Stomach (tissue), 9 donors: ENCODE results near the gene DNAJC6. TPM values are rescaled to one million over a fixed set of nuclear protein-coding genes. Genes with fewer than 3 reads are reported as not detected.
"Not testable (repeated sequence)": the region's sequence is repeated elsewhere in the genome, so short reads cannot be mapped to it uniquely, and the experiment has no call there.

ENCODE experiments used
- DNase-seq, 2 donors: peaks; one replicate each; pipeline versions ENCODE4 v3.0.0 to v3.0.0-alpha.2; 2013 to 2019
- H3K27ac ChIP-seq, 5 donors: fragments of 200-600 bp in 4 of 5; sonication (generic) in 4 of 5; one replicate each; pipeline ENCODE4 v1.5.1; 2013 to 2019; ENCODE audit warnings: mild to moderate bottlenecking in 1 of 5, moderate library complexity in 1 of 5
- H3K27me3 ChIP-seq, 3 donors: fragments of 200-600 bp; sonication (generic); one replicate each; pipeline ENCODE4 v1.5.1; 2017 to 2019; ENCODE audit warnings: mixed run types in 1 of 3
- H3K36me3 ChIP-seq, 4 donors: fragments of 200-600 bp; sonication (generic); 1 replicate in 3 of 4; 2 replicates in 1 of 4; pipeline ENCODE4 v1.5.1; 2016 to 2019
- H3K4me1 ChIP-seq, 4 donors: fragments of 200-600 bp; sonication (generic); one replicate each; pipeline ENCODE4 v1.5.1; 2016 to 2019
- H3K4me3 ChIP-seq, 4 donors: fragments of 200-600 bp; sonication (generic) in 3 of 4; one replicate each; pipeline ENCODE4 v1.5.1; 2016 to 2019; ENCODE audit warnings: mild to moderate bottlenecking in 1 of 4
- H3K9me3 ChIP-seq, 4 donors: fragments of 200-600 bp; sonication (generic); one replicate each; pipeline ENCODE4 v1.5.1; 2016 to 2019
- EP300 ChIP-seq: sonication (generic); formaldehyde crosslinking; IDR thresholded peaks from one replicate; pipeline ENCODE4 v1.6.1; 2017; ENCODE audit warnings: antibody characterized with exemption
- POLR2A ChIP-seq, 4 donors: fragments of 450-650 bp; IDR thresholded peaks; one replicate each; pipeline ENCODE4 v1.6.1; 2016; ENCODE audit warnings: antibody characterized with exemption in 4 of 4, control low read depth in 2 of 4, mild to moderate bottlenecking in 1 of 4, moderate library complexity in 1 of 4
- POLR2AphosphoS5 ChIP-seq, 3 donors: sonication (generic); formaldehyde crosslinking; IDR thresholded peaks; one replicate each; pipeline ENCODE4 v1.6.1; 2016; ENCODE audit warnings: antibody characterized with exemption in 3 of 3
- WGBS, 5 donors: extraction: QIAGEN DNeasy Blood & Tissue Kit in 3 of 5; methylation state at CpG; one replicate each; pipeline versions ENCODE4 v1.1.5 to v1.1.7; 2013 to 2018; 5-methylcytosine and 5-hydroxymethylcytosine counted together
- intact Hi-C: fragments of 100-400 bp; cut with DNase I; formaldehyde crosslinking; loops from one replicate; pipeline ENCODE4 v1.15.1; 2023; ENCODE audit warnings: low total_unique reads
- polyA plus RNA-seq, 3 donors: library from polyadenylated mRNA; stranded (reverse); fragments of 200-250 nt; gene quantifications; one replicate each; pipeline ENCODE4 v1.2.3, GENCODE V29; 2013
- total RNA-seq, 5 donors: library from RNA; depleted of rRNA; stranded (reverse); fragments of >200 nt; gene quantifications; one replicate each; pipeline versions ENCODE4 v1.1.0 to v1.2.3, GENCODE V29; 2014 to 2016
- TF ChIP-seq, protein P1 (sequence below), 7 experiments: fragments of 450-650 bp in 4 of 7; fragments of 200-600 bp in 3 of 7; sonication (generic) in 3 of 7; IDR thresholded peaks; one replicate each; pipeline ENCODE4 v1.5.1; 2016 to 2019; ENCODE audit warnings: antibody characterized with exemption in 7 of 7, control low read depth in 2 of 7, mild to moderate bottlenecking in 1 of 7
- donor health status: healthy with polysubstance abuse.
- donor health status: Bipolar disorder and iron deficiency.
- donor health status: healthy.

The DNAJC6 gene
- total and polyA plus RNA-seq, 8 donors = under 0.01 to 7.5 (median 0.68) TPM; not detected in 1

DNA sequence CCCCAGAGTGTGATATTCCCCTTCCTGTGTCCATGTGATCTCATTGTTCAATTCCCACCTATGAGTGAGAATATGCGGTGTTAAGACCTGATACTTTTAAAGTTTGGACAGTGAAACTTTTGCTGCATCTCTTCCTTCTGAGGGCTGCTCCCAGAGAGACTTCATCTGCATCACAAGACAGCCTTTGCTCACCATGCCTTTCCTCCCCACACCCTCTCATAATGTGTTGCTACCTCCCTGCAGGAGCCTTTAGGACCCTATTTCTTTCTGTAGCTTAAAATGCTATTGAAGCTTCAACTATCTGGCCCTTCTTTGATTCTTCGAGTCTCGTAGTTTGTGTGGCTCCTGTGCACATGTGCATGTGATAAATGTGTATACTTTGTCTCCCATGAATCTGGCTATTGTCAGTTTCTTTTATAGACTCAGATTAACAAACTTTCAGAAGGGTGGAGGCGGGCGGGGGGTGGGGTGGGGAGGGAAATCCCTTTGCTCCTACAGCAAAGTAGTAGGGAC lies 134.8 kb downstream of the DNAJC6 start:
- no peak for TF ChIP-seq EP300
- TF ChIP-seq, protein P1, sequence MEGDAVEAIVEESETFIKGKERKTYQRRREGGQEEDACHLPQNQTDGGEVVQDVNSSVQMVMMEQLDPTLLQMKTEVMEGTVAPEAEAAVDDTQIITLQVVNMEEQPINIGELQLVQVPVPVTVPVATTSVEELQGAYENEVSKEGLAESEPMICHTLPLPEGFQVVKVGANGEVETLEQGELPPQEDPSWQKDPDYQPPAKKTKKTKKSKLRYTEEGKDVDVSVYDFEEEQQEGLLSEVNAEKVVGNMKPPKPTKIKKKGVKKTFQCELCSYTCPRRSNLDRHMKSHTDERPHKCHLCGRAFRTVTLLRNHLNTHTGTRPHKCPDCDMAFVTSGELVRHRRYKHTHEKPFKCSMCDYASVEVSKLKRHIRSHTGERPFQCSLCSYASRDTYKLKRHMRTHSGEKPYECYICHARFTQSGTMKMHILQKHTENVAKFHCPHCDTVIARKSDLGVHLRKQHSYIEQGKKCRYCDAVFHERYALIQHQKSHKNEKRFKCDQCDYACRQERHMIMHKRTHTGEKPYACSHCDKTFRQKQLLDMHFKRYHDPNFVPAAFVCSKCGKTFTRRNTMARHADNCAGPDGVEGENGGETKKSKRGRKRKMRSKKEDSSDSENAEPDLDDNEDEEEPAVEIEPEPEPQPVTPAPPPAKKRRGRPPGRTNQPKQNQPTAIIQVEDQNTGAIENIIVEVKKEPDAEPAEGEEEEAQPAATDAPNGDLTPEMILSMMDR (IDR thresholded peaks at IDR 0.05) = no peak
- no peak for TF ChIP-seq POLR2A (IDR thresholded peaks at IDR 0.05)
- no peak for TF ChIP-seq POLR2AphosphoS5 (IDR thresholded peaks at IDR 0.05)
- no peaks in the 10 kb centered on the region for H3K27me3 ChIP-seq
- no peak overlapping the region for H3K27ac ChIP-seq
- no peaks in the 10 kb centered on the region for H3K9me3 ChIP-seq
- WGBS, 5 donors = 80 to 92% (median 84%) methylated on average over 4 to 5 of the region's 5 CpGs
- no peak overlapping the region for H3K4me3 ChIP-seq
- intact Hi-C loops = no loop called here
- H3K4me1 ChIP-seq = peaks cover 4 to 15% (median 6%) of the 10 kb centered on the region in 4 donors
- no peaks in the 10 kb centered on the region for H3K36me3 ChIP-seq
- no peak for DNase-seq

DNA sequence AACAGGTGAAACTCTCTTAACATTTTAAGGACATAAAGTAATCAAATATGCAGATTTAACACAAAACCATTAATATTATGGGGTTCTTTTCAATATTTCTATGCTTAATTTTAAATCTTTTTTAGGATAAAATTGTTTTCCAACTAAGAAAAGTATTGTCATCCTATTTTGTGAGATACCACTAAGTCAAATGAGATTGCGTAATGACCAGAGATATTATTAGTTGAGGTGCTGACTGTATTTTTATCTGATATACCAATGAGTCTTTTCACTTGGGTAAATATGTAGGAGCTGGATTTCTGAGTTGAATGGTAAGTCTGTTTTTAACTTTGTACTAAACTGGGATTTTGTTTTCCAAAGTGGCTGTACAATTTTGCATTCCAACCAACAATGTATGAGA lies 136.5 kb downstream of the DNAJC6 start:
- Histone ChIP-seq H3K27ac (no peak overlapping the region), H3K4me3 (no peak overlapping the region), H3K36me3 (no peaks in the 10 kb centered on the region), H3K4me1 (peaks cover 4 to 9% (median 6%) of the 10 kb centered on the region in 4 donors), H3K27me3 (no peaks in the 10 kb centered on the region), H3K9me3 (no peaks in the 10 kb centered on the region)
- no peak for DNase-seq
- intact Hi-C loops = no loop called here
- no peak for TF ChIP-seq EP300
- TF ChIP-seq, protein P1 (IDR thresholded peaks at IDR 0.05) = no peak
- TF ChIP-seq POLR2AphosphoS5 (IDR thresholded peaks at IDR 0.05) = no peak
- 91 to 100% (median 94%) methylated on average over 1 of the region's 1 CpG for whole genome bisulfite sequencing, 5 donors

- no peak for DNase-seq
- Histone ChIP-seq H3K27ac (no peak overlapping the region), H3K27me3 (no peaks in the 10 kb centered on the region), H3K36me3 (no peaks in the 10 kb centered on the region), H3K4me1 (no peaks in the 10 kb centered on the region), H3K9me3 (no peaks in the 10 kb centered on the region), H3K4me3 (no peak overlapping the region)
- WGBS, 5 donors = 61 to 78% (median 73%) methylated on average over 4 of the region's 4 CpGs
- TF ChIP-seq, protein P1 (IDR thresholded peaks at IDR 0.05) = peak in 1 of 7 experiments; percentile 28
- no peak for TF ChIP-seq POLR2A (IDR thresholded peaks at IDR 0.05)
- intact Hi-C loops = no loop called here
These were observed 140.0 kb downstream of the DNAJC6 start for GRCh38 chr1:65449214-65449823.

GRCh38 chr1:65455678-65456077 lies 146.3 kb downstream of the DNAJC6 start:
- 75 to 92% (median 78%) methylated on average over 6 to 10 of the region's 10 CpGs for WGBS, 5 donors
- H3K27me3 ChIP-seq, H3K4me3 ChIP-seq, H3K36me3 ChIP-seq, intact Hi-C loops, DNase-seq, H3K9me3 ChIP-seq, H3K4me1 ChIP-seq, H3K27ac ChIP-seq: not testable (repeated sequence)

GRCh38 chr1:65456481-65456880 lies 147.1 kb downstream of the DNAJC6 start:
- H3K27me3 ChIP-seq = no peaks in the 10 kb centered on the region
- DNase-seq = no peak
- peaks cover 0 to 8% (median 0%) of the 10 kb centered on the region in 4 donors for H3K4me1 ChIP-seq
- H3K27ac ChIP-seq = no peak overlapping the region
- H3K4me3 ChIP-seq = no peak overlapping the region
- intact Hi-C loops = no loop called here
- H3K36me3 ChIP-seq = no peaks in the 10 kb centered on the region
- H3K9me3 ChIP-seq = no peaks in the 10 kb centered on the region
- no peak for TF ChIP-seq POLR2AphosphoS5 (IDR thresholded peaks at IDR 0.05)
- TF ChIP-seq, protein P1 (IDR thresholded peaks at IDR 0.05) = no peak
- TF ChIP-seq EP300 = no peak
- TF ChIP-seq POLR2A (IDR thresholded peaks at IDR 0.05) = no peak
